Medulla oblongata (tissue), 1 donor: Measurements from ENCODE around the gene OR6Y1.

ENCODE experiments used
- DNase-seq: peaks from one replicate; pipeline ENCODE4 v3.0.0-alpha.2; 2015; ENCODE audit errors: extremely low spot score

The OR6Y1 gene

GRCh38 chr1:158506369-158506987 lies 47.7 kb downstream of the OR6Y1 start:
- DNase-seq = peak; percentile 12

DNA sequence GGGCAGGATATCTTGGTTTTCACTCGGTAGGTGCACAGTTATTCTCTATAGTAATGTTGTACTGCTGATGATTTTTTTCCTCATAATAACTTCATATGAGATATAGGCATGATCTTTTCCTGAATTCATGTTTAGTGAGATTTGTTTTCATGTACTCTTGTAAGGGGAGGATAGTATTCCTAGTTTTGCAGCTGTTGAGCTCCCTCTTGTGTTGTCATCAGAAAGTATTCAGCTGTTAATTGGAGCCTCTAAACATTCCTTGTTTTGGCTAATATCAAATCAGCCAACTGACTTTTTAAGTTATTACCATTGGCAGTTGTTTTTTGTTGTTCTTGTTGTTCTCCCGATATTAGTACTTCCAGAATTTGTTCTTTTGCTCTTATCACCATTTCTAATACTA lies 57.8 kb downstream of the OR6Y1 start:
- peak; percentile 54 for DNase-seq

- no peak for DNase-seq
Measured at GRCh38 chr1:158494796-158495195, 59.4 kb downstream of the OR6Y1 start.
